Muscle layer of duodenum (tissue), 2 donors: ENCODE data around the gene CEP72.

Source experiments
- H3K27ac ChIP-seq: one replicate; pipeline ENCODE4 v1.7.0; 2013; ENCODE audit warnings: mild to moderate bottlenecking, low read length
- H3K27me3 ChIP-seq: one replicate; pipeline ENCODE4 v1.7.0; 2013; ENCODE audit warnings: low read depth, mild to moderate bottlenecking, control low read depth, low read length
- H3K36me3 ChIP-seq, 2 donors: one replicate each; pipeline ENCODE4 v1.7.0; 2013; ENCODE audit warnings: low read length in 2 of 2, control low read depth in 1 of 2, mild to moderate bottlenecking in 1 of 2; ENCODE audit not compliant: insufficient read depth in 2 of 2, control insufficient read depth in 1 of 2
- H3K4me1 ChIP-seq, 2 donors: one replicate each; pipeline ENCODE4 v1.7.0; 2013; ENCODE audit warnings: low read length in 2 of 2, mild to moderate bottlenecking in 2 of 2, control low read depth in 1 of 2, moderate library complexity in 1 of 2; ENCODE audit not compliant: insufficient read depth in 2 of 2, control insufficient read depth in 1 of 2
- H3K4me3 ChIP-seq, 2 donors: one replicate each; pipeline ENCODE4 v1.7.0; 2013; ENCODE audit warnings: low read length in 2 of 2, low read depth in 1 of 2, mild to moderate bottlenecking in 1 of 2
- H3K9me3 ChIP-seq, 2 donors: one replicate each; pipeline ENCODE4 v1.7.0; 2013; ENCODE audit warnings: low read length in 2 of 2, control low read depth in 1 of 2, mild to moderate bottlenecking in 1 of 2; ENCODE audit not compliant: control insufficient read depth in 1 of 2
- donor health status: healthy.

Gene CEP72

GRCh38 chr5:654071-654778 lies 42.1 kb downstream of the CEP72 start:
- Histone ChIP-seq H3K4me3 (no peak overlapping the region), H3K9me3 (peaks cover 0 to 6% of the 10 kb centered on the region in 2 donors), H3K27me3 (no peaks in the 10 kb centered on the region), H3K36me3 (peaks cover 0 to 15% of the 10 kb centered on the region in 2 donors), H3K4me1 (no peaks in the 10 kb centered on the region), H3K27ac (no peak overlapping the region)

GRCh38 chr5:655406-655805 lies 43.3 kb downstream of the CEP72 start:
- Histone ChIP-seq H3K4me1 (no peaks in the 10 kb centered on the region), H3K9me3 (peaks cover 0 to 6% of the 10 kb centered on the region in 2 donors), H3K36me3 (peaks cover 4 to 23% of the 10 kb centered on the region in 2 donors), H3K27me3 (no peaks in the 10 kb centered on the region), H3K27ac (no peak overlapping the region), H3K4me3 (no peak overlapping the region)

GRCh38 chr5:657570-657969 lies 45.4 kb downstream of the CEP72 start:
- peaks cover 4 to 38% of the 10 kb centered on the region in 2 donors for H3K36me3 ChIP-seq
- H3K4me3 ChIP-seq: no peak overlapping the region
- H3K9me3 ChIP-seq: peaks cover 0 to 6% of the 10 kb centered on the region in 2 donors
- H3K27ac ChIP-seq: no peak overlapping the region
- no peaks in the 10 kb centered on the region for H3K4me1 ChIP-seq
- H3K27me3 ChIP-seq: no peaks in the 10 kb centered on the region

DNA sequence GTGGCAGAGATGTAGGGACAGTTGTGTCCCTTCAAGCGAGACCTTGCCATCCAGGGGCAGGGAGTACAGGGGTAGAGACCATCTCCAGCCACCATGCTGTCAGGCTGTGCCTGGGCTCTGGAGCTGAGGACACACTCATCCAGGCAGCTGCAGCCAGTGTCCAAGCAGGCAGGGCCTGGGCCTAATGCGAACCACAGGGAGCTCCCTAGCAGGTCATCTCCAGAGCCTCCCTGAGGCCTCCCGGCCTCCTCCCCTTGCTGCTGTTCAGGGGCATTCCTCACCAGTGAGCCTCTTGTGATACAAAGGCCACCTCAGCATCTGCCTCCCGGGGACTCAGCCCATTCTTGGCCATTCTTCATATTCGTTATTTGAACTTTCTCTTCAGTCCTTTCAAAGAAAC lies 46.0 kb downstream of the CEP72 start:
- H3K36me3 ChIP-seq: peaks cover 4 to 43% of the 10 kb centered on the region in 2 donors
- H3K4me1 ChIP-seq: no peaks in the 10 kb centered on the region
- no peak overlapping the region for H3K4me3 ChIP-seq
- no peaks in the 10 kb centered on the region for H3K27me3 ChIP-seq
- peaks cover 0 to 6% of the 10 kb centered on the region in 2 donors for H3K9me3 ChIP-seq
- H3K27ac ChIP-seq: no peak overlapping the region

- Histone ChIP-seq H3K4me1 (no peaks in the 10 kb centered on the region), H3K9me3 (peaks cover 0 to 6% of the 10 kb centered on the region in 2 donors), H3K27ac (no peak overlapping the region), H3K36me3 (peaks cover 9 to 59% of the 10 kb centered on the region in 2 donors), H3K4me3 (no peak overlapping the region), H3K27me3 (no peaks in the 10 kb centered on the region)
These were observed 47.5 kb downstream of the CEP72 start for GRCh38 chr5:659496-660263.

DNA sequence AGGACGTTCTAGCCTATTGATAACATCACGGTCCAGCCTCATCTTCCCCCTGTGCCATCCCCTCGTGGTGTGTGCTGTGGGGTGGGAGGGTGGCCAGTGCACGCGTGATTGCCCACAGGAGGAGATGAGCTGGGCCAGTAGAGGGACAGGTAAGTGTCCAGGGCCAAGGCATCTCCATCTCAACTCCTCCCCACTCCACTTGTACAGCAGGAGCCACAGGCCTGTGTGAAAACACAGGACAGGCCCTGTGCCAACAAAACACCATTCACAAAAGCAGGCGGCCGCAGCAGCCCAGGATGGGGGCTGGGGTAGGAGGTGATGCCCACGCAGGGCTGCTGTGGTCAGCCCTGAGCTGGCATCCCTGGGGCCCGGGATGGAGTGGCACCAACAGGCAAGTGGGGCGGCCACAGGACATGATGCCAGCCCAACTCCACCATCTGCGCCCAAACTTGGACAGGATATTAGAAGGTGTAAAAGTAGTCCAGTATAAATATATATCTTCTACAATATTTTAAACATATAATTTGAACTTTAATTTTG lies 48.4 kb downstream of the CEP72 start:
- Histone ChIP-seq H3K27me3 (no peaks in the 10 kb centered on the region), H3K4me1 (no peaks in the 10 kb centered on the region), H3K27ac (no peak overlapping the region), H3K9me3 (peaks cover 0 to 6% of the 10 kb centered on the region in 2 donors), H3K4me3 (no peak overlapping the region), H3K36me3 (peaks cover 10 to 66% of the 10 kb centered on the region in 2 donors)

DNA sequence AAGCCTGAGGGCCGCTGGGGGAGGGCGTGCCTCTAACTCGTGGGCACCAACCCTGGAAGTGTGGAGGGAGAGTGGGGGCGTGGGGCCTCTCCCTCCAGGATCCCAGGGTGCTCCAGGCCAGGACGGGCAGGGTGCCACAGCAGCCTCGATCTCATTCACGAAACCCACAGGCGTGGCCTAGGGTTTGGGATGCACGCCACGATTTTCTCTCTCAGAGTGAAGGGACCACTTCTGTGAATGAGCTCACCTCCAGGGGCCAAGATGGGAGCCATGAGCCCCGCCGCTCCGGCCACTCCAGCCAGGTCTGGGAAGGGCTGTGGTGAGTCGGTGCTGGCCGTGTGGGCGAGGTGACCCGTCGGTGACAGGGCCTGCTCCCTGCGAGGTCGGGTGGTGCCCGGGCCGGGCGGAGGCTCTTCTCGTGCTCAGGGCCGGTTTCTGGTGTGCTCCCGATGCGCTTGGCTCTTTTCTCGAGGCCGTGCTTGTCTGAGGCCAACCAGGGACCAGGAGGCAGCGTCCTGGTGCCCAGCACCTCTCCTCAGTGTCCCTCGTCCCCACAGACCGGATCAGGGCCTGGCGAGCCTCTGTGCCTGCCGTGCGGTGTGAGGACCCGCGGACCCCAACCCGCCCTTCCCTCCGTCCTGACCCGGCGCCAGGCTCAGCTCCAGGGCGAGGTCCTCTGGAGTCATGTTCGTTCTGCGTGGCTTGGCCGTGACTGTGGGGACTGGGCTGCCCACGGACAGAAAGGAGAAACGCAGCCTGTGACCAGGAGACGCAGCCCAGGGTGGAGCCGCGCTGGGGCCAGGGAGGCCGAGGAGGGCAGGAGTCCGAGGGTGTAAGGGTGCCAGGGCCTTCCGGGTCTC lies 50.0 kb downstream of the CEP72 start:
- H3K9me3 ChIP-seq: peaks cover 0 to 6% of the 10 kb centered on the region in 2 donors
- no peak overlapping the region for H3K27ac ChIP-seq
- no peak overlapping the region for H3K4me3 ChIP-seq
- H3K4me1 ChIP-seq: no peaks in the 10 kb centered on the region
- H3K27me3 ChIP-seq: no peaks in the 10 kb centered on the region
- H3K36me3 ChIP-seq: peaks cover 13 to 71% of the 10 kb centered on the region in 2 donors

DNA sequence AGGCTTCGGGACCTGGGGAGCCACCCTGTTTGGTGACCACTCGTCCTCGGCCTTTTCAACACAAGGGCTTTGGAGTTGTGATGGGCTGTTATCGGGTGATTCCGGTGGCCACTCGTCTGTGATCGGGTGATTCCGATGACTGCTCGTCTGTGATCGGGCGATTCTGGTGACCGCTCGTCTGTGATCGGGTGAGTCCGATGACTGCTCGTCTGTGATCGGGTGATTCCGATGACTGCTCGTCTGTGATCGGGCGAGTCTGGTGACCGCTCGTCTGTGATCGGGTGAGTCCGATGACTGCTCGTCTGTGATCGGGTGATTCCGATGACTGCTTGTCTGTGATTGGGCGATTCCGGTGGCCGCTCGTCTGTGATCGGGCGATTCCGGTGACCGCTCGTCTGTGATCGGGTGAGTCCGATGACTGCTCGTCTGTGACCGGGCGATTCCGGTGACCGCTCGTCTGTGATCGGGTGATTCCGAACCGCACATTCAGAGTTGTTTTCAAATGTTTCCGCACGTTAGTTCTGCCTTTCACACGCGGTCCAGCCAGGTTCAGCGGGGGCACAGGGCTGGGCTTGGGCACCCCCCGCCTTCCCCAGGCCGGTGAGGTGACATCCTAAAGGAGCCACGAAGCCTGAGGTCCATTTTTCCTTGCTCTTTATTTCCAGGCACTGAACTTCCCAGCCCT lies 50.8 kb downstream of the CEP72 start:
- Histone ChIP-seq H3K27me3 (no peaks in the 10 kb centered on the region), H3K4me1 (no peaks in the 10 kb centered on the region), H3K36me3 (peaks cover 18 to 65% of the 10 kb centered on the region in 2 donors), H3K4me3 (no peak overlapping the region), H3K27ac (no peak overlapping the region), H3K9me3 (peaks cover 0 to 3% of the 10 kb centered on the region in 2 donors)

DNA sequence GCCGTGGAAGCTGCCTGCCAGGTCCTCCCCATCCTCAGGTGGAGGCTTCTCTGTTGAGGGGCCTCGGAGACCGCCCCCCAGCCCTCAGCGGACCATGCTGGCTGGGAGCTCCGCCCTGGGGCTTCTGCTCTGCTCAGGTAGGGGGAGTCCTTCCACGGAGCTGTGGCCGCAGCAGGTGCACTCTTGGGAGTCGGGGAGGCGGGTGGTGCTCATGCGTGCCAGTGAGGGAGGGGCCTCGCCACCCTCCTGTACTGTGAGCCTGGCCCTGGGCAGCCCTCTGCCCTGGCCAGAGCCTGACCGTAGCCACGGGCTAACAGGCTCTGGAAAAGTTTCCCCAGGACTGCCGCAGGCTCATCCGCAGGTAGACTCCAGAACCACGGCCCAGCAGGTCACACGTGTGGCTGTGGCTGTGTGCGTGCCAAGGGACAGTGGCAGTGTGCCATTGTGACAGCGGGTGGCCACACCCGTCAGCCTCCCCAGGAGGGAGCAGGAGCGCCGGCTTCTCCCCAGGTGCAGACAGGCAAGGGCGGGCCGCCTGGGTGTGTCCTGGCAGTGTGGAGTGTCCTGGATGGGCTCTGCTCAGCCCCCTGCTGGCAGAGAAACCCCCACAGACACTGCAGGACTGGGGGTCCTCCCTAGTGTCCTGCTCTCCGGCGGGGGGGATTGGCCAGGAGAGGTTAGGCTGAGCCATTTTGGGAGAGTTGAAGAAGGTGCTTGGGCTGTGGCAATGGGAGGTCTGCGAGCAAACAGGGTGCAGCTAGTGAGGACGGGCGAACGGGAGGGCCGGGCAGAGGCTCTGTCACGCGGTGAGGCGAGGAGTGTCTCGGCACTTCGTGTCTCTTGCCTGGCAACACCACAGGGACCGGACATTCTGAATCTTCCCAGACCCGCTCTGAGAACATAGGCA lies 51.5 kb downstream of the CEP72 start:
- no peak overlapping the region for H3K4me3 ChIP-seq
- H3K9me3 ChIP-seq: no peaks in the 10 kb centered on the region
- H3K36me3 ChIP-seq: peaks cover 18 to 60% of the 10 kb centered on the region in 2 donors
- H3K4me1 ChIP-seq: peaks cover 0 to 2% of the 10 kb centered on the region in 2 donors
- no peaks in the 10 kb centered on the region for H3K27me3 ChIP-seq
- no peak overlapping the region for H3K27ac ChIP-seq
